ENCODE measurements around the gene SLC44A1. TPM values are rescaled to one million over a fixed set of nuclear protein-coding genes. Genes with fewer than 3 reads are reported as not detected.
A peak's percentile ranks its signal among the peaks of the same experiment; 100 is the strongest.

Gene SLC44A1
- total RNA-seq, 1 donor from 2014 or later = 52.5 TPM

DNA sequence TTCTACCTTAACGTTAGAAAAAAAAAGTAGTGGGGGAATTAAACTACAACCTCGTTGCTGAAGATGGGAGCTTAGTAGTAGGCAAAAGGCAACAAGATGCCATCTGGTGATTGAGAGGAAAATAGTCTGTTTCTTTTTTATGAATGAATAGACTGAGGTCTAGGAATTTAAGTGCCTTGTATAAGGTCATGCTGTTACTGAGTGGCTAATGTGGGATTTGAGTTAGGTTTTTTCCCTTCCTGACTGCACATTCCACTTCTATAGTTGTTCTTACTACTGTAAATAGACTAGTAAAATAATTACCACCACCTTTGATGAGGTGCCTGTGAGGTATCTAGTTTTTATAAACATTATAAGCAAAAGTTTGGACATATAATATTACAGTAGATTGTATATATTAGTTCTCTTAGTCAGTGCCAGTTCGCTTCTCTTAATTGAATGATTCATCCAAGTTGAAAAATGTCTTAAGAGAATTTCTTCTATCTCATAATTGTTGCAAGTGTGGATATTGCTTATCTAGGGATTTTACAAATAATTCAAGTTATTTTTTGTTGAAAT is 222.5 kb downstream of the SLC44A1 start:
- no peak for DNase-seq (ENCODE audit: low spot score)

DNA sequence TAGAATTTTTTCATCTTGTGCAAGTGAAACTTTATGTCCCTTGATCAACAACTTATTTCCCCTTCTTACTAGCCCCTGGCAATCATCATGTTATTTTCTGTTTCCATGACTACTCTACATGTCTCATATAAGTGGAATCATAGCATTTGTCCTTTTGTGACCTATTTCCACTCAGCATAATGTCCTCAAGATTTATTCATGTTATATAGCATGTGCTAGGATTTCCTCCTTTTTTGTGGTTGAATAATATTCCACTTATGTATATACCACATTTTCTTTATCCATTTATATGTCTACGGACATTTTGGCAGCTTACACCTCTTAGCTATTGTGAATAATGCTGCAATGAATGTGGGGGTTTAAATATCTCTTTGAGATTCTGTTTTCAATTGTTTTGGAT is 224.4 kb downstream of the SLC44A1 start:
- no peak for DNase-seq (ENCODE audit: low spot score)

GRCh38 chr9:105473221-105473620 is 228.8 kb downstream of the SLC44A1 start:
- DNase-seq (ENCODE audit: low spot score) = no peak

- peak; percentile 14 for DNase-seq (ENCODE audit: low spot score)
These were observed 230.9 kb downstream of the SLC44A1 start for GRCh38 chr9:105475302-105475701.

DNA sequence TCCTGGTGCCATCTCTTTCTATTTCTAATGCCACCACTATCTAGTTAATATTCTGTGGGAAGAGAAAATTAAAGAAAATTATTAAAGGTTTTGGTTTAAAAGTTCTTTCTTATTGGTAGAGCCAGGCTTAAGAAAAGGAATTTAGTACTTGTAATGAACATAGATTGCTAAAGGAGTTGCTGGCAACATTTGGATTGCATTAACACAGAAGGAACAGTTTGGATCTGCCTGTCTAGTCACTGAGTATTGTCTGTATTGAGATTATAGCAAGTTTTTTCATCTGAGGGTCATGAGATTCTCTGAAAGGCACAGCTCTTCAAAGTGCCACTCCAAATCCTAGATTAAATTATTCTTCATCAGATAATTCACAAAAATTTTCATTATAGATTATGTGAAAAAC is 235.4 kb downstream of the SLC44A1 start:
- DNase-seq (ENCODE audit: low spot score) = no peak

- DNase-seq (ENCODE audit: low spot score) = no peak
These were observed 239.2 kb downstream of the SLC44A1 start for GRCh38 chr9:105483618-105484017.

DNA sequence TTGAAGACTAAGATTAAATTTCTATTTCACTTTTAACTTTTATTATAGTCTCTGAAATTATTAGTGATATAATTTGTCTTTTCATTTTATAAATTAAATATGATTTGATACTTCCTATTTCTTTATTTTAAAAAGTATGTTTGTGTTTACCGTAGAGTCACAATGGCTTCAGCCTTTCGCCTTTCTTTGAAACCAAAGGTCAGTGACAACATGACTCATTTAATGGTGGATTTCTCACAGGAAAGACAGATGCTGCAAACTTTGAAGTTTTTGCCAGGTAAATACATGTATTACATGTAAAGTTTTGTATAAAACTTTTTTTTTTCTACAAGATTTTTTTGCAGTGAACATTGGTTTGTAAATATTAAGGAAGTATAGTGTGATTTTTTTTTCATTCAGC is 239.8 kb downstream of the SLC44A1 start:
- no peak for DNase-seq (ENCODE audit: low spot score)

DNA sequence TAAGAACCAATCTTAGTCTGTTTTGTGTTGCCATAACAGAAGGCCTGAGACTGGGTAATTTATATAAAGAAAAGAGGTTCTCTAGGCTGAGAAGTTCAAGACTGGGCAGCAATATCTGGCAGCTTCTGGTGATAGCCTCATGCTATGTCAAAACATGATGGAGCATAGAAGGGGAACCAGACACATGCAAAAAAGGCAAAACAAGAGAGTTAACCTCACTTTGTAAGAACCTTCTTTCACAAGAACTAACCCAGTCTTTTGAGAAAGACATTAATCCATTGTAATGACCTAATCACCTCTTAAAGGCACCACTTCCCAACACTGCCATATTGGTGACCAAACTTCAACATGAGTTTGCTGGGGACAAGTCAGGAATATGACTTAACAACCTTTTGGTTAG is 240.7 kb downstream of the SLC44A1 start:
- no peak for DNase-seq (ENCODE audit: low spot score)

Other genes starting within 250 kb of the SLC44A1 start
- 11.8 TPM for gene FSD1L, start 203.4 kb downstream of the SLC44A1 start, total RNA-seq (ENCODE audit: insufficient read depth, low replicate concordance)